Ishikawa (cell line): ENCODE data around the gene DYRK1A.

ENCODE experiments used
- CEBPB ChIP-seq: IDR thresholded peaks from 2 replicates; pipeline ENCODE4 v1.6.1; 2012
- EGR1 ChIP-seq: IDR thresholded peaks from 2 replicates; pipeline ENCODE4 v1.6.1; 2012
- NFIC ChIP-seq: IDR thresholded peaks from 2 replicates; pipeline ENCODE4 v1.6.1; 2012
- RAD21 ChIP-seq: IDR thresholded peaks from 2 replicates; pipeline ENCODE4 v1.6.1; 2012; ENCODE audit warnings: low read depth
- TAF1 ChIP-seq: IDR thresholded peaks from 2 replicates; pipeline ENCODE4 v1.6.1; 2012; ENCODE audit warnings: low read depth, mild to moderate bottlenecking
- YY1 ChIP-seq: IDR thresholded peaks from 2 replicates; pipeline ENCODE4 v1.6.1; 2012; ENCODE audit warnings: low read depth
- TF ChIP-seq, protein P1 (sequence below): IDR thresholded peaks from 2 replicates; pipeline ENCODE4 v1.6.1; 2012; ENCODE audit warnings: low read depth, mild to moderate bottlenecking
- TF ChIP-seq, protein P2 (sequence below): IDR thresholded peaks from 2 replicates; pipeline ENCODE4 v1.6.1; 2012

DNA sequence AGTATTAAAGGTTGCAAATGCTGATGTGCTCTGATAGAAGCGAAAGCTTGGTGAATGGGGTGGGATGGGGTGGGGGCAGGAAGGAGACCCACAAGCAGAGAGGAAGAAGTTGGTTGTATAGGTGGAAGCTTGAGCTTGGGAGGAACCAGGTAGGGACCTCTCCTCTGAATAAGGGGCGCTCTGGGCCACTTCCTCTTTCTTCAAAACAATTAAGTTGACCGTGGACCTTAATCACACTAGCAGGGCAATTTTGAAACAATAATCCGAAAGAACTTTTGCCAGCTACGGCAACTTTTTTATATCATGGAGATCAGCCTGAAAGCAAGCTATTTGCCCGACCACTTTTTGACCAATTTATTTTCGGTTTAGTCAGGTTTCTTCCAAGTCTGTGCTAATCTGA lies 1.9 kb upstream of the DYRK1A start:
- TF ChIP-seq TAF1 (no peak), YY1 (no peak), CEBPB (no peak), NFIC (no peak), EGR1 (no peak), RAD21 (no peak)
- TF ChIP-seq, protein P1, sequence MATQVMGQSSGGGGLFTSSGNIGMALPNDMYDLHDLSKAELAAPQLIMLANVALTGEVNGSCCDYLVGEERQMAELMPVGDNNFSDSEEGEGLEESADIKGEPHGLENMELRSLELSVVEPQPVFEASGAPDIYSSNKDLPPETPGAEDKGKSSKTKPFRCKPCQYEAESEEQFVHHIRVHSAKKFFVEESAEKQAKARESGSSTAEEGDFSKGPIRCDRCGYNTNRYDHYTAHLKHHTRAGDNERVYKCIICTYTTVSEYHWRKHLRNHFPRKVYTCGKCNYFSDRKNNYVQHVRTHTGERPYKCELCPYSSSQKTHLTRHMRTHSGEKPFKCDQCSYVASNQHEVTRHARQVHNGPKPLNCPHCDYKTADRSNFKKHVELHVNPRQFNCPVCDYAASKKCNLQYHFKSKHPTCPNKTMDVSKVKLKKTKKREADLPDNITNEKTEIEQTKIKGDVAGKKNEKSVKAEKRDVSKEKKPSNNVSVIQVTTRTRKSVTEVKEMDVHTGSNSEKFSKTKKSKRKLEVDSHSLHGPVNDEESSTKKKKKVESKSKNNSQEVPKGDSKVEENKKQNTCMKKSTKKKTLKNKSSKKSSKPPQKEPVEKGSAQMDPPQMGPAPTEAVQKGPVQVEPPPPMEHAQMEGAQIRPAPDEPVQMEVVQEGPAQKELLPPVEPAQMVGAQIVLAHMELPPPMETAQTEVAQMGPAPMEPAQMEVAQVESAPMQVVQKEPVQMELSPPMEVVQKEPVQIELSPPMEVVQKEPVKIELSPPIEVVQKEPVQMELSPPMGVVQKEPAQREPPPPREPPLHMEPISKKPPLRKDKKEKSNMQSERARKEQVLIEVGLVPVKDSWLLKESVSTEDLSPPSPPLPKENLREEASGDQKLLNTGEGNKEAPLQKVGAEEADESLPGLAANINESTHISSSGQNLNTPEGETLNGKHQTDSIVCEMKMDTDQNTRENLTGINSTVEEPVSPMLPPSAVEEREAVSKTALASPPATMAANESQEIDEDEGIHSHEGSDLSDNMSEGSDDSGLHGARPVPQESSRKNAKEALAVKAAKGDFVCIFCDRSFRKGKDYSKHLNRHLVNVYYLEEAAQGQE, result no peak
- TF ChIP-seq, protein P2, sequence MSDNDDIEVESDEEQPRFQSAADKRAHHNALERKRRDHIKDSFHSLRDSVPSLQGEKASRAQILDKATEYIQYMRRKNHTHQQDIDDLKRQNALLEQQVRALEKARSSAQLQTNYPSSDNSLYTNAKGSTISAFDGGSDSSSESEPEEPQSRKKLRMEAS, result no peak
